ENCODE measurements around the gene ASCL2.

ASCL2 gene

GRCh38 chr11:2222451-2222850 lies 47.9 kb downstream of the ASCL2 start:
- no peaks in the 10 kb centered on the region for H3K9me3 ChIP-seq (ENCODE audit: severe bottlenecking)
- no peaks in the 10 kb centered on the region for H3K4me1 ChIP-seq (ENCODE audit: insufficient read depth, poor library complexity, severe bottlenecking)
- no peaks in the 10 kb centered on the region for H3K36me3 ChIP-seq (ENCODE audit: low read depth)
- no peak overlapping the region for H3K27ac ChIP-seq (ENCODE audit: poor library complexity, severe bottlenecking)
- DNase-seq (ENCODE audit: low spot score) (no peak), ATAC-seq (ENCODE audit: low read depth) (no peak)
- peaks cover 5% of the 10 kb centered on the region for H3K27me3 ChIP-seq (ENCODE audit: insufficient read depth, poor library complexity, severe bottlenecking)
- H3K4me3 ChIP-seq (ENCODE audit: severe bottlenecking) = no peak overlapping the region
- no peak for TF ChIP-seq CTCF (IDR thresholded peaks at IDR 0.05; ENCODE audit: poor library complexity, severe bottlenecking)

- Histone ChIP-seq H3K27me3 (ENCODE audit: insufficient read depth, poor library complexity, severe bottlenecking) (peaks cover 5% of the 10 kb centered on the region), H3K4me1 (ENCODE audit: insufficient read depth, poor library complexity, severe bottlenecking) (no peaks in the 10 kb centered on the region), H3K4me3 (ENCODE audit: severe bottlenecking) (no peak overlapping the region), H3K36me3 (ENCODE audit: low read depth) (no peaks in the 10 kb centered on the region), H3K27ac (ENCODE audit: poor library complexity, severe bottlenecking) (no peak overlapping the region), H3K9me3 (ENCODE audit: severe bottlenecking) (no peaks in the 10 kb centered on the region)
- ATAC-seq (ENCODE audit: low read depth) = no peak
- no peak for DNase-seq (ENCODE audit: low spot score)
- no peak for TF ChIP-seq CTCF (IDR thresholded peaks at IDR 0.05; ENCODE audit: poor library complexity, severe bottlenecking)
Observed at GRCh38 chr11:2221591-2221990, 48.8 kb downstream of the ASCL2 start.

- no peak overlapping the region for H3K4me3 ChIP-seq (ENCODE audit: severe bottlenecking)
- no peak overlapping the region for H3K27ac ChIP-seq (ENCODE audit: poor library complexity, severe bottlenecking)
- no peaks in the 10 kb centered on the region for H3K36me3 ChIP-seq (ENCODE audit: low read depth)
- no peaks in the 10 kb centered on the region for H3K4me1 ChIP-seq (ENCODE audit: insufficient read depth, poor library complexity, severe bottlenecking)
- no peak for ATAC-seq (ENCODE audit: low read depth)
- no peak for TF ChIP-seq CTCF (IDR thresholded peaks at IDR 0.05; ENCODE audit: poor library complexity, severe bottlenecking)
- no peak for DNase-seq (ENCODE audit: low spot score)
- no peaks in the 10 kb centered on the region for H3K9me3 ChIP-seq (ENCODE audit: severe bottlenecking)
- peaks cover 5% of the 10 kb centered on the region for H3K27me3 ChIP-seq (ENCODE audit: insufficient read depth, poor library complexity, severe bottlenecking)
Observed at GRCh38 chr11:2221024-2221423, 49.4 kb downstream of the ASCL2 start.

GRCh38 chr11:2220173-2220771 lies 50.1 kb downstream of the ASCL2 start:
- Histone ChIP-seq H3K27ac (ENCODE audit: poor library complexity, severe bottlenecking) (no peak overlapping the region), H3K9me3 (ENCODE audit: severe bottlenecking) (no peaks in the 10 kb centered on the region), H3K4me1 (ENCODE audit: insufficient read depth, poor library complexity, severe bottlenecking) (no peaks in the 10 kb centered on the region), H3K4me3 (ENCODE audit: severe bottlenecking) (no peak overlapping the region), H3K36me3 (ENCODE audit: low read depth) (no peaks in the 10 kb centered on the region), H3K27me3 (ENCODE audit: insufficient read depth, poor library complexity, severe bottlenecking) (peaks cover 5% of the 10 kb centered on the region)
- no peak for TF ChIP-seq CTCF (IDR thresholded peaks at IDR 0.05; ENCODE audit: poor library complexity, severe bottlenecking)
- DNase-seq (ENCODE audit: low spot score) = no peak
- ATAC-seq (ENCODE audit: low read depth) = no peak

- peaks cover 5% of the 10 kb centered on the region for H3K27me3 ChIP-seq (ENCODE audit: insufficient read depth, poor library complexity, severe bottlenecking)
- DNase-seq (ENCODE audit: low spot score) (no peak), ATAC-seq (ENCODE audit: low read depth) (no peak)
- H3K36me3 ChIP-seq (ENCODE audit: low read depth) = no peaks in the 10 kb centered on the region
- H3K4me1 ChIP-seq (ENCODE audit: insufficient read depth, poor library complexity, severe bottlenecking) = no peaks in the 10 kb centered on the region
- TF ChIP-seq CTCF (IDR thresholded peaks at IDR 0.05; ENCODE audit: poor library complexity, severe bottlenecking) = no peak
- H3K9me3 ChIP-seq (ENCODE audit: severe bottlenecking) = no peaks in the 10 kb centered on the region
- H3K27ac ChIP-seq (ENCODE audit: poor library complexity, severe bottlenecking) = no peak overlapping the region
- no peak overlapping the region for H3K4me3 ChIP-seq (ENCODE audit: severe bottlenecking)
Observed at GRCh38 chr11:2219318-2220017, 50.9 kb downstream of the ASCL2 start.

Data from RWPE2 (cell line).